GM21717 (cell line): ENCODE measurements around the gene DGCR6L.
"Not testable (repeated sequence)": the region's sequence is repeated elsewhere in the genome, so short reads cannot be mapped to it uniquely, and the experiment has no call there.

Experiments used
- ATAC-seq: cut with Tn5 transposase; IDR thresholded peaks from one replicate; pipeline ENCODE4 v1.9.1; 2021; ENCODE audit warnings: mild to moderate bottlenecking, moderate library complexity; ENCODE audit not compliant: unreplicated experiment

DGCR6L gene

DNA sequence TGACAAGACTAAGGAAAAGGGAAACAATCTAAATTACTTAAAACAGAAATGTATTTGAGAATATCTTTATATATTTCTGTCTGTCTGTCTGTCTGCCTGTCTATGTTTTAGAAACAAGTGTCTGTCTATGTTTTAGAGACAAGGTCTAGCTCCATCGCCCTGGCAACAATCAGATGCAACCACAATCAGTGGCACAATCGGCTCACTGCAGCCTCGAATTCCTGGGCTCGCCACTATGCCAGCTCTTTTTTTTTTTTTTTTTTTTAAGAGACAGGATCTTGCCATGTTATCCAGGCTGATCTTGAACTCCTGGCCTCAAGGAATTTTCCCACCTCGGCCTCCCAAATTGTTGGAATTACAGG lies 8.7 kb upstream of the DGCR6L start:
- not testable (repeated sequence) for ATAC-seq

GRCh38 chr22:20325996-20326395 lies 6.1 kb upstream of the DGCR6L start:
- not testable (repeated sequence) for ATAC-seq

- ATAC-seq = no peak
These were observed 4.3 kb upstream of the DGCR6L start for GRCh38 chr22:20324139-20324516.

- ATAC-seq = not testable (repeated sequence)
These were observed 1.8 kb upstream of the DGCR6L start for GRCh38 chr22:20321552-20322211.

- not testable (repeated sequence) for ATAC-seq
These were observed 1.0 kb upstream of the DGCR6L start for GRCh38 chr22:20320659-20321551.

DNA sequence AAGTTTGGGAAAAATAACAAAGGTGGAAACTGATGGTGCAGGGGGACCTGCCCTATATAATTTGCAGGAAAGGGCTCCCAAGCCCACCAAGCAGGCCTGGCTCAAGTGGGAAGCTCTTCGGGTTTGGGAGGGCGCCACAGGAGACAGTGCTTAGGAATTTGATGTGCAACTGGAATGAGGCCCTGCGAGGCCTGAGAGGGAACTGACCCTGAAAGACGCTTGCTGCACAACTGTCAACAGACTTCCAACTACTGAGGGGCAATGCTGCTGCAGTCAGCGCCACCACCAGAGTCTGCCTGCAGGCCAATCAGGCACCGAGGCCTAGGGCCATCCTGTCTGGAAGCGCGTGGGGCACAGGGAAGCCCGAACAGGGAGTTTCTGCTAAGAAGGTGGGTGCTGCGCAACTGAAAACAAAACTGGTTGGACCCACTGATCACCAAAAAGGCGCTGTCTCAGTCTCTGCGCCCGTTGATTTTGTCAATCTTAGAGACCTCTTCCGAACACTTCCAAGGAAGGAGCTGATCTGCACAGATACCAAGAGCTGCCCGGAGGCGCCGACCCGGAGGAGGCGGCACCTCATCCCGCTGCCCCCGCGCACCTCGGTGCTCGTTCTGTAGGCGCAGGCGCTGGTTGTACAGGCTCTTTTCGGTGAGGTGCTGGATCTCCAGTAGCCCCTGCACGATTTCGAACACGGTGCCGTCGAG lies 667 bp downstream of the DGCR6L start:
- peak; percentile 16 for ATAC-seq

GRCh38 chr22:20318043-20318688 lies 1.7 kb downstream of the DGCR6L start:
- ATAC-seq = not testable (repeated sequence)

- not testable (repeated sequence) for ATAC-seq
These were observed 2.3 kb downstream of the DGCR6L start for GRCh38 chr22:20317402-20318042.

DNA sequence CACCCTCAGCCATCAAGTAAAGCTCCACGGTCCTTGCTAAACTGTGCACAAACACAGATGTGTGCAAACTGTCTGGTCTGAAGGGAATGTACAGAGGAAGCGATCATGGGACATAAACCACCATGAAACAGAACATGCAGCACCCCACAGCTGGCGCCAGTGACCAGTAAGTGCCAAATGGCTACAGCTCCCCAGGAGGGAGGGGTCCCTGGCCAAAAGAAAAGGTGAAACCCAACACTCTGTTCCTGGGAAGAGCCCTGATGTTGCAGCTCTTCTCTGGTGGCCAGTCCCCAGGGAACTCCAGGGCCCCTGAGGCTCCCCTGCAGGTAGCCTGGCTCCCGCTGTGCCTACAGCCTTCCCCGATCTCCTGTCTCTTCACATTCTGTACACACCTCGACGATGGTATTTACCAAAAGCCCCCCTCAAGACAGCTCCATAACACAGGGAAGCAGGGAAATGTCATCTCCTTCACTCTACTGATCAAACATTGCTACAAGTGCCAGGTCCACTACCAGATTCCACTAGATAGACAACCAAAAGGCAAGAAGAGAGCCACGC lies 2.9 kb downstream of the DGCR6L start:
- no peak for ATAC-seq

DNA sequence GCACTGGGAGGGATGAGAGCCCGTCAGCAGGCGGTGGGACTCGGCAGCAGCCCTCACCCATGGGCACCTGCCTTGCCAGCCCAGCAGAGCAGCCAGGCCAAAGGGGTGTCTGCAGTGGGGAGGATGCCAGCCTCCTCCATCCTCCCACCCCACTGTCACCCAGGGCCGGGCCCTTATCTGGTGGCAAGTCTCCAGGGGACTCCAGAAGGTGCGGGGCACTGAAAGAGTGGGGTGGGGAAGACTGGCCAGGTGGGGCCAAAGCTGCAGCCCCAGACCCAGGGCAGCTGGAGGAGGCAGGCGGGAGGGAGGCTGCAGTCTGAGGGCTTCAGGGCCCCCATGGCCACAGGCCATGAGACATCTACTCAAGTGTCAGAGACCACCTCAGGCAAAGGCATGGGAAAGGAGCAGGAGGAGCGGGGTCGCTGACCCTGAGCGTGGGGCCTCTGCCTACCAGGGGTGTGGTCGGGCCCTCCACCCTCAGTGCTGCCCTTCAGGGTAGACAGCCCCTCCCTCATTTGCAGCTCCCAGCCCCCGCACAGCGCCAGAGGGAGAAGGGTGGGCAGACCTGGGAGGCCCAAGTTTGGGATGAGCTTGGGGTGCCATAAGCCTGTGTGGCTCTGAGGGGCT lies 3.5 kb downstream of the DGCR6L start:
- ATAC-seq = no peak

DNA sequence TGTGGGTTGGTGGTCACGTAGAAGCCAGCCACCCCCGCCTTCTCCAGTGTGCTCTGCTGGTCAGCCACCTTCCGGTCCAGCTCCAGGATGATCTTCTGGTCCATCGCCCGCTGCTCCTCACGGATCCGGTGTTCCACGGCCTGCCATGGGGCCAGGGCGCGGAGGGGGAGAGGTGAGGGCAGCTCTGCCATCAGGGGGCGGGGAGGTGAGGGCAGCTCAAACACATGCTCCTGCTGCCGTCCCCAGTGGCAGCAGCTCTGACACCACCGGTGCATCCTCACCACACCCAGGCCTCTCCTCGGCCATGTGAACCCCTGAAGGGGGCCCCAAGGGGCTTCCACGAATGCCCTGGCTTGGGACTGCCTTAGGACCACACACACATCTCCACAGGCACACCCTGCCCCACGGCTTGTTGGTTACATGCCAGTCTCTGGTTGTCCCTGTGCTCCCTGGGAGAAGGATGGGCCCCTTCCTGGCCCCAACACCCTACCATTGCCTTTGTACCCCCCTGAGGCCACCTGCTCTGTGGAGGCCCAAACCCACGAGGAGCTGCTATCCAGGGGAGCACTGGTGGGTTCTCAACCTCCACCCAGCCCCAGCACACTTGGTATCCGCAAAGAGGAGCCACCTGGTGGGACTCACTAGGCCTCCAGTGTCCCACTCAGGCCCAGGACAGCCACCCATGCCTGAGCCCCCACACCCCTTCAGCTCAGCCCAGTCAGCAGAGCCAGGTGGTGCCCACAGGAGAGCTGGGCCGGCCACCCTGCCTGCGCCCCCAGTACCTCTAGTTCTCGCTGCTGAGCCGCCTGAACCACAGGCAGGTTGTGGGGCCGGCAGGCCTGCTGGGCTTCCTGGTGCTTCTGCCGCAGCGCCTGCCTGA lies 4.3 kb downstream of the DGCR6L start:
- ATAC-seq = no peak

- ATAC-seq = not testable (repeated sequence)
These were observed 5.0 kb downstream of the DGCR6L start for GRCh38 chr22:20314741-20315336.

DNA sequence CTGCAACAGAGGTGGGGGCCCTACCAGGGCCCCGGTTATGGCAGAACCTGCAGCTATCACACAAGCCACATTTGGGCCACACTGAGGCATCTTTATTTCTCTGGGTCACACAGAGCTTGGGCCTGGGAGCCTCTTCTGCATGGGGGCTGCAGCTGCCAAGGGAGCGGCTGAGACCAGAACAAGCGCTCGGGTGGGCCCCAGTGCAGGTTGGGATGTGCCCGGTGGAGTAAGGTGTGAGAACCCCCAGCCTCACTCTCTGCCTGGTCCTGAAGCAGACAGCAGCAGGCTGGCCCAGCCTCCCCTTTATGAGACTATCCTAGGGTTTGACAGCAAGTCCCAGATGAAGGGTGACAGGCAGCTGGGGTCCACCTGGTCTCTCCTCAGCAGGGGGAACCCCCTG lies 5.7 kb downstream of the DGCR6L start:
- not testable (repeated sequence) for ATAC-seq

- not testable (repeated sequence) for ATAC-seq
These were observed 6.4 kb downstream of the DGCR6L start for GRCh38 chr22:20313306-20314077.

DNA sequence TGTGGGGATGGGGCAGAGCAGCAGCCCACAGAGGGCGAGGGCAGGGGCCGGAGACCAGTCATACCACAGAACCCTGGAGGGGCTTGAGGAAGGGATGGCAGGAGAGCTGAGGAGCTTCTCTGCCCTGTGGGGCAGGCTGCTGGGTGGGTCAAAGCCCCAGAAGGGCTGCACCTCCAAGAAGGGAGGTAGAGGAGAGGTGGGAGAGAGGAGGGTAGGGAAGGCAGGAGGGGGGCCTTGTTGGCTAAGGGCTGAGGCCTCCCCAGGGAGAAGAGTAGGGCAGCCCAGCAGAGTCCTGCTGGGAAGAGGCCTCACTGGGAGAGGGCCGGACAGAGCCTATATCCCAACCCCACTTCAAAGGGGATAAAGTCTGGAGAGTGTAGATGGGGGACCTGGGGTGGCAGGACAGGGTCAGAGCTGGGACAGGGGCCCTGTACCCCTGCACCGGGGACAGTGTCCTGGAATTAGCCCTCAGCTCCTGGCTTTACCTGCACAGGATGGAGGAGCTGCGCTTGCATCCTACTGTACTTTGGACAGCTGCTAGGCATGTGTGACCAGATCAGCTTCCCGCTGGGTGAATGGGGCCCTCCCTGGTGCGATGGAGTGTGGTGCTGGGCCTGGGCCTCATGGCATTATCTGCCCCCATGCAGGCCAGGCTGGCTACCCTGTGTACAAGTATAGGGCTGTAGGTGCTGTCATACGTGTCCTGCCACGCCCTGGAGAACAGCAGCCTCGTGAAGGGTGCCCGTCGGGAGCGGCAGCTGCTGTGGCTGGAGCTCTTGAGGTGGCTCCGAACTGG lies 7.3 kb downstream of the DGCR6L start:
- no peak for ATAC-seq

DNA sequence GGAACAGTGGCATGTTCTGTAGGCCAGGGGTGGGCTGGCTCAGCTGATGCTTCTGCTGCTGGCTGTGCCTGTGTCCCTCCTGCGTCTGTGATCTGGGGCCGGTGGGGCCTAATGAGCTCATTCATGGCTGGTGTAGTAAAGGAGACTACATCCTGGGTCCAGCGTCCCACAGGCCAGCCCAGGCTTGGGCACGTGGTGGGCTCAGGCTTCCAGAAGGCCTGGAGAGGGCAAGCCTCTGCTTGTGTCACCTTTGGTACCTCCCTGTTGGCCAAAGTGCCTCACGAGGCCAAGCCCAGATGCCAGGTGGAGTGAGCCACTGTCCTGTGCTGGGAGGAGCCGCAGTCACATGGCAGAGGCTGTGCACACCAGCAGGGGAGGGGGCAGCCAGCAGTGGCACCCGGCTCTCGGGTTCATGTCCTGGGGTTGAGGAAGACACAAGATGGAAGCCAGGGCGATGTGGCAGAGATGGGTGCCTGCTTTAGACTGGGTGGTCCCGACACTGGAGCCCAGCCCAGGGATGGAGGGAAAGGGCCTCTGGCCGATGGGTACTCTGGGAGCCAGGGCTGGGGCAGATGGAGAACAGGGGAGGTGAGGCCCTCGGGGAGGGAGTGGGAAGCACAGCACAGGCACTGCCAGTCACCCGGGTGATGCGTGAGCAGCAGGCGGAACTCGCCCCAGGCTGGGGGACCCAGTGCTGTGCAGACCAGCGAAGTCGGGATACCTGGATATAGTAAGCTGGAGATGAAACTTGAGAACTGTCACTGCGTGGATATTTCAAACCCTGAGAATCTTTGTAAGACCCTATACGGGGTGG lies 8.4 kb downstream of the DGCR6L start:
- not testable (repeated sequence) for ATAC-seq
